GM21381 (cell line): Measurements from ENCODE around the gene SLC5A7.

Source experiments
- ATAC-seq: cut with Tn5 transposase; IDR thresholded peaks from one replicate; pipeline ENCODE4 v1.9.1; 2021; ENCODE audit warnings: mild to moderate bottlenecking, moderate library complexity; ENCODE audit not compliant: unreplicated experiment

The SLC5A7 gene

GRCh38 chr2:107986278-107987217 lies at the start of gene SLC5A7:
Gene SLC5A7 (plus strand): TSS chr2:107986524. CDS start chr2:107988156, 1,632 bp downstream.
- ATAC-seq: no peak

- ATAC-seq: no peak
Observed at GRCh38 chr2:107961395-107961794, 24.9 kb upstream of the SLC5A7 start.

GRCh38 chr2:107964185-107964584 lies 22.1 kb upstream of the SLC5A7 start:
- no peak for ATAC-seq

GRCh38 chr2:107984707-107985106 lies 1.6 kb upstream of the SLC5A7 start:
- ATAC-seq: no peak

- ATAC-seq: no peak
Observed at GRCh38 chr2:107988108-107988507, 1.8 kb downstream of the SLC5A7 start.

GRCh38 chr2:107989445-107989844 lies 3.1 kb downstream of the SLC5A7 start:
- no peak for ATAC-seq

- no peak for ATAC-seq
Observed at GRCh38 chr2:107990718-107991117, 4.4 kb downstream of the SLC5A7 start.

- no peak for ATAC-seq
Observed at GRCh38 chr2:107992069-107992468, 5.7 kb downstream of the SLC5A7 start.

GRCh38 chr2:107999158-107999557 lies 12.8 kb downstream of the SLC5A7 start:
- ATAC-seq: no peak

GRCh38 chr2:108010912-108011591 lies 24.7 kb downstream of the SLC5A7 start:
- ATAC-seq: no peak

GRCh38 chr2:108013305-108013704 lies 27.0 kb downstream of the SLC5A7 start:
- ATAC-seq: no peak

GRCh38 chr2:108022628-108023027 lies 36.3 kb downstream of the SLC5A7 start:
- ATAC-seq: no peak

GRCh38 chr2:108023776-108024175 lies 37.5 kb downstream of the SLC5A7 start:
- ATAC-seq: no peak

GRCh38 chr2:108026092-108026794 lies 39.9 kb downstream of the SLC5A7 start:
- ATAC-seq: no peak

- ATAC-seq: no peak
Observed at GRCh38 chr2:108029496-108029895, 43.2 kb downstream of the SLC5A7 start.

- ATAC-seq: no peak
Observed at GRCh38 chr2:108029912-108030311, 43.6 kb downstream of the SLC5A7 start.

GRCh38 chr2:108031471-108031941 lies 45.2 kb downstream of the SLC5A7 start:
- no peak for ATAC-seq

GRCh38 chr2:108034843-108035242 lies 48.5 kb downstream of the SLC5A7 start:
- no peak for ATAC-seq

- no peak for ATAC-seq
Observed at GRCh38 chr2:108048752-108049151, 62.4 kb downstream of the SLC5A7 start.

GRCh38 chr2:108058576-108059137 lies 72.3 kb downstream of the SLC5A7 start:
- ATAC-seq: no peak
